ENCODE measurements around the gene RBSN. TPM values are rescaled to one million over a fixed set of nuclear protein-coding genes. Genes with fewer than 3 reads are reported as not detected.

Gene RBSN
- total and polyA plus RNA-seq, 2 experiments from 2014 or later = 10.6 to 26.5 TPM

- Histone ChIP-seq H3K27ac (ENCODE audit: low read depth) (no peak overlapping the region), H3K9me2 (ENCODE audit: insufficient read depth) (no peaks in the 10 kb centered on the region), H3K4me1 (ENCODE audit: insufficient read depth) (no peaks in the 10 kb centered on the region), H3K27me3 (ENCODE audit: insufficient read depth) (no peaks in the 10 kb centered on the region), H3K4me3 (no peak overlapping the region), H3K36me3 (ENCODE audit: insufficient read depth) (peaks cover 7% of the 10 kb centered on the region; the same call in 1 of the 2 replicates), H3K4me2 (no peak overlapping the region), H4K20me1 (replicated peaks; ENCODE audit: insufficient read depth) (no peaks in the 10 kb centered on the region; the same call in 1 of the 2 replicates), H3F3A (replicated peaks; ENCODE audit: low read depth) (no peaks in the 10 kb centered on the region), H3K79me2 (replicated peaks; ENCODE audit: insufficient read depth) (peaks cover 19% of the 10 kb centered on the region), H2AFZ (no peak overlapping the region)
- Mint-ChIP-seq H3K9me3 (no peaks in the 10 kb centered on the region), H3K27ac (no peak overlapping the region), H3K36me3 (ENCODE audit: low read depth) (peaks cover 7% of the 10 kb centered on the region; the same call in 2 of the 3 replicates), H3K4me3 (no peak overlapping the region), H3K27me3 (ENCODE audit: insufficient read depth, low read depth, poor library complexity) (peaks cover 3% of the 10 kb centered on the region), H3K4me1 (peaks cover 7% of the 10 kb centered on the region; the same call in 2 of the 3 replicates)
- DNase-seq (ENCODE audit: low spot score) (no peak), ATAC-seq (no peak)
- TF ChIP-seq STAT1 (IDR thresholded peaks at IDR 0.05; ENCODE audit: unreplicated experiment) (no peak), POLR2AphosphoS5 (IDR thresholded peaks at IDR 0.05; ENCODE audit: low read depth) (no peak), ZNF114 (CRISPR knock-in tag; IDR thresholded peaks at IDR 0.05) (no peak), CREB1 (CRISPR knock-in tag; IDR thresholded peaks at IDR 0.05; ENCODE audit: low read depth) (no peak), JUNB (IDR thresholded peaks at IDR 0.05; ENCODE audit: unreplicated experiment) (no peak), ZNF331 (CRISPR knock-in tag; IDR thresholded peaks at IDR 0.05; ENCODE audit: low read depth) (no peak), ETS1 (IDR thresholded peaks at IDR 0.05) (no peak), ZNF462 (CRISPR knock-in tag; IDR thresholded peaks at IDR 0.05) (no peak), CTCF (conservative IDR thresholded peaks at IDR 0.05; ENCODE audit: low read depth in 2 of 2) (no peak), EZH2 (IDR thresholded peaks at IDR 0.05; ENCODE audit: low read depth, unreplicated experiment) (no peak), EZH2phosphoT487 (IDR thresholded peaks at IDR 0.05; ENCODE audit: unreplicated experiment) (no peak), REST (IDR thresholded peaks at IDR 0.05; ENCODE audit: unreplicated experiment) (no peak), NANOG (IDR thresholded peaks at IDR 0.05; ENCODE audit: borderline replicate concordance) (no peak)
Measured at GRCh38 chr3:15096046-15096445, 2.9 kb downstream of the RBSN start.

Measured in GM23338 (cell line).